Activated CD8-positive, alpha-beta memory T cell treated with anti-CD3 and anti-CD28 coated beads, Interleukin-2, amount 50 U/mL, for 1 hour (primary cell): ENCODE data around the gene OPN1MW3.
"Not testable (repeated sequence)": the region's sequence is repeated elsewhere in the genome, so short reads cannot be mapped to it uniquely, and the experiment has no call there.

Experiments
- DNase-seq: peaks from one replicate; pipeline ENCODE4 v3.0.0-alpha.2; 2020; ENCODE audit errors: extremely low read depth

The OPN1MW3 gene

GRCh38 chrX:154257282-154257681 lies at the start of gene OPN1MW3:
TSS of gene OPN1MW3 (plus strand) at chrX:154257582. CDS start at chrX:154257620, 38 bp downstream.
- not testable (repeated sequence) for DNase-seq

- not testable (repeated sequence) for DNase-seq
These were observed 47.5 kb upstream of the OPN1MW3 start for GRCh38 chrX:154209670-154210418.

DNA sequence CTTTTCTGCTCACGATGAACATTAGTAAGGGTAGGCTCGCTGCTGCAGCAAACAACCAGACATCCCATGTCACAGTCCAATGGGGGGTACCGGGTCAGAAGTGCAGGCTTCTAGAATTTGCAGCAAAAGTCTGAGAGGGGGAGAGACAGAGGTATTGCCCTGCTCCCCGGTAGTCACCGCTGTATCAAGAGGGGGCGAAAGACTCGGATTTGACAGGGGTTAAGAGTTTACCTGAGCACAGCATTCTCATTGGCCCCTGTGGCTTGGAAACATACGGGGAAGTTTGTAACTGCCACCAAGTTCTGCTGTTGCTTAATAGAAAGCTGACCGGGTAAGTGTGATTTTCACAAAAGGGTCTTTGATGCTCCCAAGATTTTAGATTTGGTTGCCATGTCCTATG lies 46.3 kb upstream of the OPN1MW3 start:
- DNase-seq = not testable (repeated sequence)

DNA sequence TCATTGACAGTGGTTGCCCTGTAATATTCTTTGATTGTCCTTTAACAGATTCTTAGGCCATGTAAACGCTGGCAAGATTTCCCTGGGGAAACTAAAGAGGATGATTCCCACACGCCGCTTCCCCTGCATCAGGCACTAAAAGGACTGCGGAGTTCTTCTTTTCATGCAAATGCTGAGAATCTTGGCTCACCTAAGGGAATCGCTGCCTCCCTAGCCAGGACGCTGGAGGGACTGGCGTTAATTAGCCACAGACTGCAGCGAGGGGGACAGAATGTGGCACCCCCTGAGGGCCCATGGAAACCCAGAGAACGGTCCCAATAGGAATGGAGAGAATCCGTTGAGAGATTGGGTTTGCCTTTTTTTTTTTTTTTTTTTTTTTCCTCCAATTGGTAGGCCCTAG lies 45.9 kb upstream of the OPN1MW3 start:
- not testable (repeated sequence) for DNase-seq

GRCh38 chrX:154219456-154219855 lies 37.9 kb upstream of the OPN1MW3 start, which contains the start of gene OPN1MW2:
TSS of gene OPN1MW2 (plus strand) at chrX:154219756. CDS start at chrX:154219816, 60 bp downstream.
- DNase-seq = not testable (repeated sequence)

DNA sequence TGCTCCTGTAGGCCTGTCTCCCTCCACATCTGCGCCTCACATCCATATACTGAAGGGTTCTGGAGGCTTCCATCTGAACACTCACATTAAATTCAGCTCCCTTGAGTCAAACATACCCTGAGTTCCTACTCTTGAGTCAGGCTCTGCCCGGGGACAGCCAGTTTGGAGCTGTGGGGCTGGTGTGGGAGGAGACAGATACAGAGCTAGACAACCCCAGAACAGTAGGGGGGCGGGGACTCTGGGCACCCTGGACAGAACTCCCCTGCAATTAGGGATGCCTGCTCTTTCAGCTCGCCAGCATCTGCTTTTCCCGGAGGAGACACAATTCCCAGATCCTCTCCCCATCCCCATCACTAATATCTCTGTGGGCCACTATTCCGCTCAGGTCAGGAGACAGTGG lies 32.1 kb upstream of the OPN1MW3 start:
- DNase-seq = not testable (repeated sequence)

DNA sequence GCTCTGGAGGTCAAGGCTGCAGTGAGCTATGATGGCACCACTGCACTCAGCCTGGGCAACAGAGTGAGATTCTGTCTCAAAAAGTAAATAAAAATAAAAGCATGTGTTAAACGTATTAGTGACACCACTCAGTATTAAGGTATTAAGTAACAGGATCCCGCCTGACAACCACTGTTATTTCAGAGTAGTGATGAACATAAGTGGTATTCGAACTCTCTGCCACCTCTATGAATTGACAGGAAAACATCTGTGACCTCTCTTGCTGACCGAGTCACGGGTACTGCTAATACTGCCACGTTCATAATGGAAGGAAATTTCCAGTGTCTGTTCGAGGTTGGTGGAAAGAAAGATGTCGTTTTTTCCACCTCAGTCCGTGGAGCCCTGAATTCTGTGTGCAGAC lies 30.7 kb upstream of the OPN1MW3 start:
- not testable (repeated sequence) for DNase-seq

DNA sequence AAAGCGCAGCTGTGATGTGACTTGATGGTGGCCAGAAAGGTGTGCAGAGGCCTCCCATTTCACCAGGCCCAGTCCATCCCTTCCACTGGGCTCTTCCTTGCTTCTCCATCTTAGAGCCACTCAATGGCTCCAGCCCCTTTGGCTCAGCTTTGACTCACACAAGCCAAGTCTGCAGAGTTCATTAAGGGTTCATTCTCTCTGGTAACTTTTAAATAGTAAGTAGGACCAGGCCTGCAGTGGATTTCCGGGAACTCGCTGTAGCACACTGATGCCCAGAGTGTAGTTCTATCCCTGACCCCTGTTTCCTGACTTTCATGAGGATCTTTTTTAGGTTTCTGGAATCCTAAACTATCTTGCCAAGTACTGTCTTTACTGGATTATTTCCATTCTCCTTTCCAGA lies 25.9 kb upstream of the OPN1MW3 start:
- DNase-seq = not testable (repeated sequence)

DNA sequence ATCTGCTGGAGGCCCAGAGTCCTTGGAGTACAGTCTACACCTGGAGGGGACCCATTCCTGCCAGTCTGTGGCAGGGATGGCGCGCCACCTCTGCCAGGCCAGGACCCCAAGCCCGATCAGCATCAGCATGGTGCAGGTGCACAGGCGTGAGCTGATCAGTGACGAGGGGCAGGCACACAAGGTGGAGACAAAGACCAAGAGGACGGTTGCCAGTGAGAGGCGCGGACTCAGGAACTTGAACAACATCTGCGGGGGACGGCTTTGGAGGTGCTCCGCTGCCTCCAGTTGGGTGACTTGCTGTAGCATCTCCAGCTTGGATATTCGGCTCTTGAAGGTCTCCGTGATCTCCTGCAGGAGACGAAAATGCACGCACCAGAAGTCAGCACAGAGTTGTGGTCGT lies 23.8 kb upstream of the OPN1MW3 start:
- DNase-seq = not testable (repeated sequence)

GRCh38 chrX:154238939-154239559 lies 18.3 kb upstream of the OPN1MW3 start:
- DNase-seq = not testable (repeated sequence)

GRCh38 chrX:154239982-154240503 lies 17.3 kb upstream of the OPN1MW3 start:
- not testable (repeated sequence) for DNase-seq

- not testable (repeated sequence) for DNase-seq
These were observed 9.9 kb upstream of the OPN1MW3 start for GRCh38 chrX:154247377-154248045.

DNA sequence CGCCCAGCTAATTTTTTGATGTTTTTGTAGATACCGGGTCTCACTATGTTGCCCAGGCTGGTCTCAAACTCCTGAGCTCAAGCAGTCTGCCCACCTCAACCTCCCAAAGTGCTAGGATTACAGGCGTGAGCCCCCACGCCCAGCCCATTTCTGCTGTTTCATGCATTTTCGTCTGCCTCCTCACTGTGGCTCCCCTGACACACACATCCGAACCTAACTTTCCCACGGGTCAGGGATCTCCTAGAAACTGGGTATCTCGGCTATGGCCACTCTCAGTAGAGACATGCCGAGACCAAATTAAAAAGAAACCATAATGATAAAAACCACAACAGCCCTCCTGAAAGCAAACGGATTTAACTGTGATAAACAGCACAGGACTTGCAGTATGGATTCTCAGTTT lies 9.3 kb upstream of the OPN1MW3 start:
- DNase-seq = not testable (repeated sequence)

DNA sequence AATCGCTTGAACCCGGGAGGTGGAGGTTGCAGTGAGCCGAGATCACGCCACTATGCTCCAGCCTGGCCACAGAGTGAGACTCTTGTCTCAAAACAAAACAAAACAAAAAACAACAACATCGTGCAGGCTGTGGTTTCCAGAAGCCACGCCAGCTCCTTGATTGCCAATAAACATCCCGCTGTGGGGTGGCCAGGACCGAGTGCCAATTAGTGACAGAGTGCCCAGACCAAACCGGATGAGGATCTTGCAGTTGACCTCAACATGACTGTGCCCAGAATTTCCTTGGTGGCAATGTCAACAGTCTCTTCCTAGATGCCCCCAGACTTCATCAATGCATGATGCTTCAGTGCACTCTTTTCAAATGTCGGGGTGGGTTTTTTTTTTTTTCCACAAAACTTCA lies 1.3 kb downstream of the OPN1MW3 start:
- not testable (repeated sequence) for DNase-seq

DNA sequence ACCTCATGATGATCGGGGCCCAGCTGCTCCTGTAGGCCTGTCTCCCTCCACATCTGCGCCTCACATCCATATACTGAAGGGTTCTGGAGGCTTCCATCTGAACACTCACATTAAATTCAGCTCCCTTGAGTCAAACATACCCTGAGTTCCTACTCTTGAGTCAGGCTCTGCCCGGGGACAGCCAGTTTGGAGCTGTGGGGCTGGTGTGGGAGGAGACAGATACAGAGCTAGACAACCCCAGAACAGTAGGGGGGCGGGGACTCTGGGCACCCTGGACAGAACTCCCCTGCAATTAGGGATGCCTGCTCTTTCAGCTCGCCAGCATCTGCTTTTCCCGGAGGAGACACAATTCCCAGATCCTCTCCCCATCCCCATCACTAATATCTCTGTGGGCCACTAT lies 5.7 kb downstream of the OPN1MW3 start:
- not testable (repeated sequence) for DNase-seq

DNA sequence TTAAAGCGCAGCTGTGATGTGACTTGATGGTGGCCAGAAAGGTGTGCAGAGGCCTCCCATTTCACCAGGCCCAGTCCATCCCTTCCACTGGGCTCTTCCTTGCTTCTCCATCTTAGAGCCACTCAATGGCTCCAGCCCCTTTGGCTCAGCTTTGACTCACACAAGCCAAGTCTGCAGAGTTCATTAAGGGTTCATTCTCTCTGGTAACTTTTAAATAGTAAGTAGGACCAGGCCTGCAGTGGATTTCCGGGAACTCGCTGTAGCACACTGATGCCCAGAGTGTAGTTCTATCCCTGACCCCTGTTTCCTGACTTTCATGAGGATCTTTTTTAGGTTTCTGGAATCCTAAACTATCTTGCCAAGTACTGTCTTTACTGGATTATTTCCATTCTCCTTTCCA lies 11.9 kb downstream of the OPN1MW3 start:
- not testable (repeated sequence) for DNase-seq

DNA sequence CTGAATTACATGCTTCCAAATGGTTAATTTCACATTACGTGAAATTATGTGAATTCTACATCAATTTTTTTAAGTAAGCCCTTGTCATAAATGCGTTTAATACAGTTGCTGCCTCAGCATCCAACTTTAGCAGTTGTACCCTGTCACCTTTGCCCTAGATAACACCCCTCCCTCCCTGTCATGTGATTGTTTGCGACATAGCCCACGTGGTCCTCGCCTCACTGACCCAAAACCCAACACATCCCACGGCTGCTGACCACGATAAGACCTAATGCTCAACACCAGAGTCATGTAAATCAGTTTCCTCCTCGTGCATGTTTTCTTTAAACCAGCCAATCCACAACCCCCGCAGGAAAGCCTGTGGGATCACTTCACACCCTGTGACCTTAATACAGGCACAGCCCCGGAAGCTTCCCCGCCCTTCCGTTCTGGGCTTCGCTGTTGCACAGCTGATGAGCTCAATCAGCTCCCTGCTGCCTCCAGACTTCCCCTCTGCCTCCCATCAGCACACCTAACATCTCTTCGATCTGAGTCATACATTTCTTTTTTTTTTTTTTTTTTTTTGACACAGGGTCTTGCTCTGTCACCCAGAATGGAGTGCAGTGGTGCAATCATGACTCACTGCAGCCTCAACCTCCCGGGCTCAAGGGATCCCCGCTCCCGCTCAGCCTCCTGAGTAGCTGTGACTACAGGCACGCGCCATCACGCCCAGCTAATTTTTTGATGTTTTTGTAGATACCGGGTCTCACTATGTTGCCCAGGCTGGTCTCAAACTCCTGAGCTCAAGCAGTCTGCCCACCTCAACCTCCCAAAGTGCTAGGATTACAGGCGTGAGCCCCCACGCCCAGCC lies 27.3 kb downstream of the OPN1MW3 start:
- DNase-seq = not testable (repeated sequence)

- not testable (repeated sequence) for DNase-seq
These were observed 29.0 kb downstream of the OPN1MW3 start for GRCh38 chrX:154286406-154286805.

GRCh38 chrX:154294791-154295574 lies 37.6 kb downstream of the OPN1MW3 start, which contains the start of gene TEX28:
TSS of gene TEX28 (minus strand) at chrX:154295124. CDS start at chrX:154292117, 3,007 bp downstream.
- no peak for DNase-seq

DNA sequence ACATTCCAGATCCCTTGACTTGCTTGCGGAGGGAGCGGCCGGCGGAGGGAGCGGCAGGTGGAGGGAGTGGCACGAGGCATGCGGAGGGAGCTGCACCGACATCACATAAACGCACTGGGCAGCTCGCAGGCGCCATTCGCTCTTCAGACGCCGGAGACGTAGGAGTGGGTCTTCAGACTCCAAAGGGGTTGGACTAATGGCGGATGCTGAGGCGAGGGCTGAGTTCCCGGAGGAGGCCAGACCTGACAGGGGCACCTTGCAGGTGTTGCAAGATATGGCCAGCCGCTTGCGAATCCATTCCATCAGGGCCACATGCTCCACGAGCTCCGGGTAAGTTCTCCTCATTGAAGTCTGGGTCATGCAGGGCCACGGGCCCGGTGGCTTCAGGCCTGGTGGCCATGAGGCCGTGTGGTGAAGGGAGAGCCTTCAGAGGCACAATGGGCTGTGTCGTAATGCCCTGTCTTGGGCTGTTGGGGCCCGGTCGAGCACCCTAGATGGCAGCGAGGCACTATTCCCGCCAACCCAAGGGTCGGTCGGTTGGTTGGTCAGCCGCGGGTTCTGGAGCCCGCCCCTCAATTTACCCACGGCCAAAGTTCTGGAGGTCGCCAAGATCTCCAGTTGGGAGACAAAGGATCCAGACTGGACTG lies 38.4 kb downstream of the OPN1MW3 start, which contains the start of gene TKTL1:
TKTL1 (plus strand) TSS at position 132 of the 647 bp plus-strand sequence; CDS start at position 197, 65 bp downstream.
- no peak for DNase-seq
